Fibroblast of mammary gland (primary cell): ENCODE data around the gene TMEM123.
"Not testable (repeated sequence)": the region's sequence is repeated elsewhere in the genome, so short reads cannot be mapped to it uniquely, and the experiment has no call there.

Source experiments
- DNase-seq: peaks from one replicate; pipeline ENCODE4 v3.0.0-alpha.2; 2010; ENCODE audit warnings: low read depth
- H3K4me3 ChIP-seq: 2 replicates; pipeline ENCODE4 v1.5.1; 2011; ENCODE audit warnings: low read depth, mild to moderate bottlenecking, low read length, moderate library complexity; ENCODE audit not compliant: control insufficient read depth
- TF ChIP-seq, protein P1 (sequence below): conservative IDR thresholded peaks from 2 replicates; pipeline ENCODE4 v1.5.1; 2011; ENCODE audit warnings: low read depth, low read length, inconsistent platforms; ENCODE audit not compliant: control insufficient read depth, insufficient read depth

Gene TMEM123

DNA sequence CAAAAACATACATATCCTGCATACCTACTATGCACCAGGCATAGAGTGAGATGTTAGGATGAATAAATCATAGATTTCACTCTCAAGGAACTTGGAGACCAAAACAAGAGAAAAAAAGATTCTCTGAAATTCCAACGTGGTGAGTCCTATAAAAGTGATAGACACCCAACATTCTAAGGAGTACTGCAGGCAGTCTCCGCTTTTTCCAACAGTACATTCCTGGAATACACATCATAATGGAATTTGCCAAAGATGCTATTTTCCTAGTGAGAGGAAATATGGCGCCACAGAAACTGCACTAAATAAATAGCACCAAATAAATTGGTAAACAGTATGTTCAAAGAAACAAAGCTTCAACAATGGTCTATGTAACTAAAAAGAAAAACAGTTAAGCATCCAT is 6.0 kb downstream of the TMEM123 start:
- no peak overlapping the region for H3K4me3 ChIP-seq
- peak; percentile 62 for DNase-seq
- TF ChIP-seq, protein P1, sequence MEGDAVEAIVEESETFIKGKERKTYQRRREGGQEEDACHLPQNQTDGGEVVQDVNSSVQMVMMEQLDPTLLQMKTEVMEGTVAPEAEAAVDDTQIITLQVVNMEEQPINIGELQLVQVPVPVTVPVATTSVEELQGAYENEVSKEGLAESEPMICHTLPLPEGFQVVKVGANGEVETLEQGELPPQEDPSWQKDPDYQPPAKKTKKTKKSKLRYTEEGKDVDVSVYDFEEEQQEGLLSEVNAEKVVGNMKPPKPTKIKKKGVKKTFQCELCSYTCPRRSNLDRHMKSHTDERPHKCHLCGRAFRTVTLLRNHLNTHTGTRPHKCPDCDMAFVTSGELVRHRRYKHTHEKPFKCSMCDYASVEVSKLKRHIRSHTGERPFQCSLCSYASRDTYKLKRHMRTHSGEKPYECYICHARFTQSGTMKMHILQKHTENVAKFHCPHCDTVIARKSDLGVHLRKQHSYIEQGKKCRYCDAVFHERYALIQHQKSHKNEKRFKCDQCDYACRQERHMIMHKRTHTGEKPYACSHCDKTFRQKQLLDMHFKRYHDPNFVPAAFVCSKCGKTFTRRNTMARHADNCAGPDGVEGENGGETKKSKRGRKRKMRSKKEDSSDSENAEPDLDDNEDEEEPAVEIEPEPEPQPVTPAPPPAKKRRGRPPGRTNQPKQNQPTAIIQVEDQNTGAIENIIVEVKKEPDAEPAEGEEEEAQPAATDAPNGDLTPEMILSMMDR, result no peak

DNA sequence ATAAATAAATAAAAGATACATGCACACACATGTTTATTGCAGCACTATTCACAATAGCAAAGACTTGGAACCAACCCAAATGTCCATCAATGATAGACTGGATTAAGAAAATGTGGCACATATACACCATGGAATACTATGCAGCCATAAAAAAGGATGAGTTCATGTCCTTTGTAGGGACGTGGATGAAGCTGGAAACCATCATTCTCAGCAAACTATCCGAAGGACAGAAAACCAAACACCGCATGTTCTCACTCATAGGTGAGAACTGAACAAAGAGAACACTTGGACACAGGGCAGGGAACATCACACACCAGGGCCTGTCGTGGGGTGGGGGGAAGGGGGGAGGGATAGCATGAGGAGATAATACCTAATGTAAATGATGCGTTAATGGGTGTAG is 7.9 kb downstream of the TMEM123 start:
- DNase-seq, H3K4me3 ChIP-seq: not testable (repeated sequence)

GRCh38 chr11:102444142-102444541 is 8.4 kb downstream of the TMEM123 start:
- H3K4me3 ChIP-seq, result not testable (repeated sequence)

GRCh38 chr11:102439063-102439363 is 13.6 kb downstream of the TMEM123 start:
- DNase-seq, H3K4me3 ChIP-seq: not testable (repeated sequence)

More at GRCh38 chr11:102444142-102444541, 8.4 kb downstream of the TMEM123 start:
- DNase-seq, result not testable (repeated sequence)

DNA sequence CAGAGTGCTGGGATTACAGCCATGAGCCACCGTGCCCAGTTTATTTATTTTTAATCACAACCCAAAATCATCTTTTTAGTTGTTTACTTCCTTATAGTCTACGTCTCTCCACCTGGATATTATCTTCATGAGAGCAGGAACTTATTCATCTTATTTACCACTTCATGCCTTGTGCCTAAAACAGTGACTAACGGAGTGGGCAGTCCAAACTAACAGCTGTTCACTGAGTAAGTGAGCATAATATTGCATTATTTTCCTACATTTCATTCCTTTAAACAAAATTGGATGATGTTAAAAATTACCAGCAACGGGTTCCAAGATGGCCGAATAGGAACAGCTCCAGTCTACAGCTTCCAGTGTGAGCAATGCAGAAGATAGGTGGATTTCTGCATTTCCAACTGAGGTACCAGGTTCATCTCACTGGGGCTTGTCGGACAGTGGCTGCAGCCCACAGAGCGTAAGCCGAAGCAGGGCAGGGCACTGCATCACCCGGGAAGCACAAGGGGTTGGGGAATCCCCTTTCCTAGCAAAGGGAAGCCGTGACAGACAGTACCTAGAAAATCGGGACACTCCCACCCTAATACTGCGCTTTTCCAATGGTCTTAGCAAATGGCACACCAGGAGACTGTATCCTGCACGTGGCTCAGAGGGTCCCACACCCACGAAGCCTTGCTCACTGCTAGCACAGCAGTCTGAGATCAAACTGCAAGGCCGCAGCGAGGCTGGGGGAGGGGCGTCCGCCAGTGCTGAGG is 14.1 kb downstream of the TMEM123 start:
- no peak overlapping the region for H3K4me3 ChIP-seq
- TF ChIP-seq, protein P1, result no peak
- peak; percentile 71 for DNase-seq

DNA sequence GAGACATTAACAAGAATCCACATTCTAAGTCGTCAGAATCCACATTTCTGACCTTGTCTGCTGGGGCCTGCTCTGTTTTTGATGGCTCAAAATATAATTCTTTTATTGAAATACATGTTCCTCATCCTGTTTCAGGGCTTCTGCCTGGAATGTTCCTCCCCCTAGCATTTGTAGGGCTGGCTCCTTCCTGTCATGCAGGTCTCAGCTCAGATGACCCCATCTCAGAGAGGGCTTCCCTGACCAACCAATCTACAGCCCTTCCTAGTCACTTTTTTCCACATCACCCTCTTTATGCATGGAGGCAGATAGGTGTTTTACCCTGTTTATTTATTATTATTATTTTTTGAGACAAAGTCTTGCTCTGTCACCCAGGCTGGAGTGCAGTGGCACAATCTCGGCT is 14.8 kb downstream of the TMEM123 start:
- DNase-seq, result no peak
- no peak overlapping the region for H3K4me3 ChIP-seq
- TF ChIP-seq, protein P1, result no peak

DNA sequence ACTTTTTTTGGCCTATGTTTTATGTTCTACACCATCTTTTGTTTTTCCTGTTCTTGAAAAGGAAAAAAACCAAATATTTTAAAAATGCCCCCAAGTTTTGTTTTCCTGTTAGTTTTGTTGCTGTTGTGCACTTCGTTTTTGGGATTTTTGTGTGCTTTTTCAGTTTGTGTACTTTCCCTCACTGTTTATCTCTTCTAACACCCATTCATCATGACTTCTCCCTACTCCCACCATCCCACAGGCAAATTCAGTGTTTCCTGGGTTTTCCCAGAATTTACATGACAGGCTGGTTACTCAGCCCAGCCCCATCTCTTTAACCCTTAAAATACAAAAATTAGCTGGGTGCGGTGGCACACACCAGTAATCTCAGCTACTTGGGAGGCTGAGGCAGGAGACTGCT is 15.6 kb downstream of the TMEM123 start:
- no peak overlapping the region for H3K4me3 ChIP-seq
- TF ChIP-seq, protein P1, result no peak
- DNase-seq, result peak; percentile 58

- TF ChIP-seq, protein P1, result no peak
- peak; percentile 89 for DNase-seq
- no peak overlapping the region for H3K4me3 ChIP-seq
Measured at GRCh38 chr11:102436561-102436960, 16.0 kb downstream of the TMEM123 start.
